Measurements from ENCODE around the gene ATXN2.
A peak's percentile ranks its signal among the peaks of the same experiment; 100 is the strongest.
"Not testable (repeated sequence)": the region's sequence is repeated elsewhere in the genome, so short reads cannot be mapped to it uniquely, and the experiment has no call there.

Gene ATXN2

GRCh38 chr12:111519083-111519482, 80.0 kb downstream of the ATXN2 start:
- Mint-ChIP-seq H3K27me3 (no peaks in the 10 kb centered on the region), H3K27ac (no peak overlapping the region), H3K36me3 (ENCODE audit: low read depth) (peaks cover 17% of the 10 kb centered on the region), H3K4me1 (peaks cover 2% of the 10 kb centered on the region), H3K4me3 (no peak overlapping the region), H3K9me3 (no peaks in the 10 kb centered on the region)
- DNase-seq = no peak
- no peak for ATAC-seq

DNA sequence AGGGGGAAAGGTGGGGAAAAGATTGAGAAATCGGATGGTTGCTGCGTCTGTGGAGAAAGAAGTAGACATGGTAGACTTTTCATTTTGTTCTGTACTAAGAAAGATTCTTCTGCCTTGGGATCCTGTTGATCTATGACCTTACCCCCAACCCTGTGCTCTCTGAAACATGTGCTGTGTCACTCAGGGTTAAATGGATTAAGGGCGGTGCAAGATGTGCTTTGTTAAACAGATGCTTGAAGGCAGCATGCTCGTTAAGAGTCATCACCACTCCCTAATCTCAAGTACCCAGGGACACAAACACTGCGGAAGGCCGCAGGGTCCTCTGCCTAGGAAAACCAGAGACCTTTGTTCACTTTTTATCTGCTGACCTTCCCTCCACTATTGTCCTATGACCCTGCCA, 91.4 kb downstream of the ATXN2 start:
- not testable (repeated sequence) for DNase-seq, H3K27ac Mint-ChIP-seq, ATAC-seq, H3K27me3 Mint-ChIP-seq, H3K9me3 Mint-ChIP-seq, H3K4me3 Mint-ChIP-seq
- H3K36me3 Mint-ChIP-seq (ENCODE audit: low read depth) = peaks cover 27% of the 10 kb centered on the region
- peaks cover 13% of the 10 kb centered on the region for H3K4me1 Mint-ChIP-seq

- H3K36me3 Mint-ChIP-seq (ENCODE audit: low read depth) = peaks cover 27% of the 10 kb centered on the region
- not testable (repeated sequence) for H3K27me3 Mint-ChIP-seq
These were observed 91.9 kb downstream of the ATXN2 start for GRCh38 chr12:111507258-111507657.

GRCh38 chr12:111506260-111506659, 92.9 kb downstream of the ATXN2 start:
- H3K4me1 Mint-ChIP-seq = peaks cover 13% of the 10 kb centered on the region
- ATAC-seq = no peak
- no peaks in the 10 kb centered on the region for H3K9me3 Mint-ChIP-seq
- H3K4me3 Mint-ChIP-seq = no peak overlapping the region
- no peak for DNase-seq
- H3K36me3 Mint-ChIP-seq (ENCODE audit: low read depth) = peaks cover 27% of the 10 kb centered on the region
- no peaks in the 10 kb centered on the region for H3K27me3 Mint-ChIP-seq
- peak overlapping the region; percentile 18 for H3K27ac Mint-ChIP-seq

More at GRCh38 chr12:111507258-111507657, 91.9 kb downstream of the ATXN2 start:
- not testable (repeated sequence) for H3K4me3 Mint-ChIP-seq, H3K27ac Mint-ChIP-seq, ATAC-seq, DNase-seq, H3K9me3 Mint-ChIP-seq
- peaks cover 13% of the 10 kb centered on the region for H3K4me1 Mint-ChIP-seq

DNA sequence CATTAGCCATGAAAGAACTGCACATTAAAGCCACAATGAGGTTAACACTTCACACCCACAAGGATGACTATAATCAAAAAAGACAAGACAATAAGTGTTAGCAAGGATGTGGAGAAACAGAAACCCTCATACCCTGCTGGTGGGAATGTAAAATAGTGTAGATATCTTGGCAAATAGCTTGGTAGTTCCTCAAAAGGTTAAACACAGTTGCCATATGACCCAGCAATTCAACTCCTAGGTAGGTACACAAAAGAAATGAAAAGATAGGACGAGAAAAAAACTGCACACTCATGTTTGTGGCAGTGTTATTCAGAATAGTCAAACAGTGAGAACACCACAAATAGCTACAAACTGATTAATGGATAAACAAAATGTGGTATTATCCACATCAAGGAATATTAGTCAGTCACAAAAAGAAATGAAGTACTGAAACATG, 93.5 kb downstream of the ATXN2 start:
- ATAC-seq = peak; percentile 94
- no peak for DNase-seq

GRCh38 chr12:111503116-111503515, 96.0 kb downstream of the ATXN2 start:
- Mint-ChIP-seq H3K27me3 (no peaks in the 10 kb centered on the region), H3K9me3 (no peaks in the 10 kb centered on the region), H3K4me1 (peaks cover 13% of the 10 kb centered on the region), H3K4me3 (no peak overlapping the region), H3K36me3 (ENCODE audit: low read depth) (peaks cover 24% of the 10 kb centered on the region), H3K27ac (no peak overlapping the region)
- no peak for DNase-seq
- no peak for ATAC-seq

More for the DNA sequence above, 93.5 kb downstream of the ATXN2 start:
- Mint-ChIP-seq H3K27me3 (no peaks in the 10 kb centered on the region), H3K36me3 (ENCODE audit: low read depth) (peaks cover 27% of the 10 kb centered on the region), H3K4me1 (peaks cover 13% of the 10 kb centered on the region), H3K9me3 (no peaks in the 10 kb centered on the region), H3K4me3 (no peak overlapping the region), H3K27ac (peak overlapping the region; percentile 18)

GRCh38 chr12:111494676-111495075, 104.4 kb downstream of the ATXN2 start:
- H3K27me3 Mint-ChIP-seq = no peaks in the 10 kb centered on the region
- no peaks in the 10 kb centered on the region for H3K4me1 Mint-ChIP-seq
- no peak overlapping the region for H3K27ac Mint-ChIP-seq
- peaks cover 42% of the 10 kb centered on the region for H3K36me3 Mint-ChIP-seq (ENCODE audit: low read depth)
- no peak overlapping the region for H3K4me3 Mint-ChIP-seq
- no peaks in the 10 kb centered on the region for H3K9me3 Mint-ChIP-seq
- ATAC-seq = no peak
- no peak for DNase-seq

GRCh38 chr12:111492979-111493378, 106.1 kb downstream of the ATXN2 start:
- H3K27me3 Mint-ChIP-seq, DNase-seq, H3K9me3 Mint-ChIP-seq, H3K4me3 Mint-ChIP-seq, H3K27ac Mint-ChIP-seq, H3K4me1 Mint-ChIP-seq, ATAC-seq: not testable (repeated sequence)
- H3K36me3 Mint-ChIP-seq (ENCODE audit: low read depth) = peaks cover 47% of the 10 kb centered on the region

GRCh38 chr12:111488798-111489197, 110.3 kb downstream of the ATXN2 start:
- no peak overlapping the region for H3K4me3 Mint-ChIP-seq
- H3K9me3 Mint-ChIP-seq = no peaks in the 10 kb centered on the region
- no peak for DNase-seq
- H3K36me3 Mint-ChIP-seq (ENCODE audit: low read depth) = peaks cover 42% of the 10 kb centered on the region
- H3K27me3 Mint-ChIP-seq = no peaks in the 10 kb centered on the region
- H3K4me1 Mint-ChIP-seq = no peaks in the 10 kb centered on the region
- H3K27ac Mint-ChIP-seq = no peak overlapping the region
- ATAC-seq = no peak

DNA sequence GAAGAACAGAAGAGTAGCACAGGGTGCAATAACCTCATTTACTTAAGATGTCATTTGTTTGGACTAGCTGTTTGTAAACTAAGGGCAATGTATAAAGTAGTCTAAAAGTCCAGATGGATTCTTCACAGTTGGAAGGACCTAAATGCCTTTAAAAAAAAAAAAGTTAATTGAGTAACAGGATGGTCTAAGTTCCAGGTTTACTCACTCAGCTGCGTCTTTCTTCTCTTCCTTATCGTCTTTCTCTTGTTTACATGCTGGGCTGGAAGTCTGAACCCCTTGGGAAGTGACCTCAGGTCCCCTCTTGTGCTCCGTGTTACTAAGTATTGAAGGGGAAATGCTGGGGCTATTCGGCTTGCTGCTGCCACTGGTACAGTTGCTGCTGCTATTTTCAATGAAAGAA, 110.8 kb downstream of the ATXN2 start:
- no peaks in the 10 kb centered on the region for H3K4me1 Mint-ChIP-seq
- no peaks in the 10 kb centered on the region for H3K9me3 Mint-ChIP-seq
- no peaks in the 10 kb centered on the region for H3K27me3 Mint-ChIP-seq
- H3K4me3 Mint-ChIP-seq = no peak overlapping the region
- ATAC-seq (no peak), DNase-seq (no peak)
- no peak overlapping the region for H3K27ac Mint-ChIP-seq
- peaks cover 45% of the 10 kb centered on the region for H3K36me3 Mint-ChIP-seq (ENCODE audit: low read depth)

GRCh38 chr12:111482462-111482861, 116.7 kb downstream of the ATXN2 start:
- Mint-ChIP-seq H3K36me3 (ENCODE audit: low read depth) (peaks cover 34% of the 10 kb centered on the region), H3K27me3 (no peaks in the 10 kb centered on the region), H3K4me1 (no peaks in the 10 kb centered on the region), H3K9me3 (no peaks in the 10 kb centered on the region), H3K27ac (no peak overlapping the region), H3K4me3 (no peak overlapping the region)
- DNase-seq (no peak), ATAC-seq (no peak)

DNA sequence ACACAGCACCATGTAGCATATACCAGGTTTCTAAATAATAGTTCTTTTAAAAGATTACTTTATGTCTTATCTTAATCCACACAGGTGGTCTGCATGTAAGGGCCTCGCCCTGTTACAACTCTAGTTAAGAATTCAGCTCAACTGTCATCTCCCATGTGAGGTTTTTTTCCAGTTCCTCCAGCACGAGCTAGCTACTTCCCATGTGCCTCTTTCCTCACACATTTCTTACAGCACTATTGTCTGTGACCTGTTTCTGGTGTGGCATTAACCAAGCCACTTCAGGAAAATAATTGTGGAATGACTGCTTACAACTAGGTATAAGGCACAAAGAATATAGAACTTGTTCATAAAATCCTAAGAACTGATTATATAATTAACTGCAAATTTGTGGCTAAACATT, 127.9 kb downstream of the ATXN2 start:
- H3K36me3 Mint-ChIP-seq (ENCODE audit: low read depth) = peaks cover 28% of the 10 kb centered on the region
- no peak for DNase-seq
- H3K4me3 Mint-ChIP-seq = no peak overlapping the region
- H3K27ac Mint-ChIP-seq = peak overlapping the region; percentile 16
- H3K4me1 Mint-ChIP-seq = peaks cover 6% of the 10 kb centered on the region
- no peak for ATAC-seq
- no peaks in the 10 kb centered on the region for H3K9me3 Mint-ChIP-seq
- H3K27me3 Mint-ChIP-seq = no peaks in the 10 kb centered on the region

DNA sequence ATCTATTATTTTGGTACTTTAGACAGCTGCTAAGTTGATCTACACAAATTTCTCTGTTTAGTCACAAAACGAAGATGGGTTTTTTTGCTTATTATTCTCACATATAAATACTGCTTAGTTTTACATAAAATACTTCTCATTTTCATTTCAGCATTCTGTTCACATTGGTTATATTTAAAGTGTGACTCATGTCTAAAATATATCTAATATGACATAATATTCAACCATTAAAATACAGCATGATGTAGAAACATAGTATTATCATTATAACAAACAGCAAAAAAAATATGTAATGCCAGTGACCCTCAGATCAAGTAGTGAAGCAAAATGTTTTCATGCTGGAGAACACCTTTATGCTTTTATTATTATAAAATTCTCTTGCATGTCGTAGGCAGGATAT, 129.7 kb downstream of the ATXN2 start:
- ATAC-seq = no peak
- peaks cover 6% of the 10 kb centered on the region for H3K4me1 Mint-ChIP-seq
- DNase-seq = no peak
- no peaks in the 10 kb centered on the region for H3K9me3 Mint-ChIP-seq
- H3K27ac Mint-ChIP-seq = no peak overlapping the region
- peaks cover 30% of the 10 kb centered on the region for H3K36me3 Mint-ChIP-seq (ENCODE audit: low read depth)
- no peak overlapping the region for H3K4me3 Mint-ChIP-seq
- H3K27me3 Mint-ChIP-seq = no peaks in the 10 kb centered on the region

- H3K4me1 Mint-ChIP-seq = peaks cover 6% of the 10 kb centered on the region
These were observed 131.3 kb downstream of the ATXN2 start for GRCh38 chr12:111467857-111468241.

GRCh38 chr12:111467092-111467856, 131.8 kb downstream of the ATXN2 start:
- H3K27ac Mint-ChIP-seq = peak overlapping the region; percentile 26
- H3K27me3 Mint-ChIP-seq = no peaks in the 10 kb centered on the region
- no peak overlapping the region for H3K4me3 Mint-ChIP-seq
- H3K36me3 Mint-ChIP-seq (ENCODE audit: low read depth) = peaks cover 24% of the 10 kb centered on the region
- ATAC-seq = no peak
- H3K9me3 Mint-ChIP-seq = no peaks in the 10 kb centered on the region
- peaks cover 6% of the 10 kb centered on the region for H3K4me1 Mint-ChIP-seq
- no peak for DNase-seq

More at GRCh38 chr12:111467857-111468241, 131.3 kb downstream of the ATXN2 start:
- Mint-ChIP-seq H3K4me3 (no peak overlapping the region), H3K9me3 (no peaks in the 10 kb centered on the region), H3K27me3 (no peaks in the 10 kb centered on the region), H3K36me3 (ENCODE audit: low read depth) (peaks cover 24% of the 10 kb centered on the region), H3K27ac (peak overlapping the region; percentile 26)
- ATAC-seq (no peak), DNase-seq (no peak)
